GM12874 (cell line): ENCODE measurements around the gene RNF150.

Experiments used
- CTCF ChIP-seq: IDR thresholded peaks from 2 replicates; pipeline ENCODE4 v1.5.1; 2011; ENCODE audit warnings: low read depth, mild to moderate bottlenecking, control low read depth, low read length, moderate library complexity; ENCODE audit not compliant: insufficient read depth

The RNF150 gene

GRCh38 chr4:140995058-140995457 is 138.2 kb downstream of the RNF150 start:
- no peak for TF ChIP-seq CTCF

- TF ChIP-seq CTCF: no peak
Measured at GRCh38 chr4:140994015-140994414, 139.3 kb downstream of the RNF150 start.

- TF ChIP-seq CTCF: no peak
Measured at GRCh38 chr4:140993370-140993769, 139.9 kb downstream of the RNF150 start.

DNA sequence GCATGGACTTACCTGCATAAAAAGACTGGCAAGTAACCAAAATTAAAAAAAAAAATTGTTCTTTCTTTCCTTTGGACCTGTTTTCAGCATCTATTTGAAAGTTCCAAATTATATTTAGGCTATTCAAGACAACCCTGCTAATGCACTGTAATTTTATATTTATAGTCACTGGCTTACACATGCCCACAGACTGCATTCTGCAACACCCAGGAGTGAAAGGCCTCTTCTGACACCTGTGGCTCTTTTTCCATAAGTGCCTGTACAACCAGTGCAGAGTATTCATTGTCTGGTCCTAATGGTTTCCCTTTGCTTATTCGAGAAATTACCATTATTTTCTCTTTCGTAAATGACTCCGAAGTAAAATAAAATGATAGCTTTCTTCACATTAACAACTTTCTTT is 143.3 kb downstream of the RNF150 start:
- no peak for TF ChIP-seq CTCF

GRCh38 chr4:140986045-140986444 is 147.2 kb downstream of the RNF150 start:
- no peak for TF ChIP-seq CTCF

- TF ChIP-seq CTCF: no peak
Measured at GRCh38 chr4:140982613-140983340, 150.5 kb downstream of the RNF150 start.

GRCh38 chr4:140980426-140981200 is 152.7 kb downstream of the RNF150 start:
- TF ChIP-seq CTCF: no peak
